ENCODE measurements around the gene TTLL10.

DNA sequence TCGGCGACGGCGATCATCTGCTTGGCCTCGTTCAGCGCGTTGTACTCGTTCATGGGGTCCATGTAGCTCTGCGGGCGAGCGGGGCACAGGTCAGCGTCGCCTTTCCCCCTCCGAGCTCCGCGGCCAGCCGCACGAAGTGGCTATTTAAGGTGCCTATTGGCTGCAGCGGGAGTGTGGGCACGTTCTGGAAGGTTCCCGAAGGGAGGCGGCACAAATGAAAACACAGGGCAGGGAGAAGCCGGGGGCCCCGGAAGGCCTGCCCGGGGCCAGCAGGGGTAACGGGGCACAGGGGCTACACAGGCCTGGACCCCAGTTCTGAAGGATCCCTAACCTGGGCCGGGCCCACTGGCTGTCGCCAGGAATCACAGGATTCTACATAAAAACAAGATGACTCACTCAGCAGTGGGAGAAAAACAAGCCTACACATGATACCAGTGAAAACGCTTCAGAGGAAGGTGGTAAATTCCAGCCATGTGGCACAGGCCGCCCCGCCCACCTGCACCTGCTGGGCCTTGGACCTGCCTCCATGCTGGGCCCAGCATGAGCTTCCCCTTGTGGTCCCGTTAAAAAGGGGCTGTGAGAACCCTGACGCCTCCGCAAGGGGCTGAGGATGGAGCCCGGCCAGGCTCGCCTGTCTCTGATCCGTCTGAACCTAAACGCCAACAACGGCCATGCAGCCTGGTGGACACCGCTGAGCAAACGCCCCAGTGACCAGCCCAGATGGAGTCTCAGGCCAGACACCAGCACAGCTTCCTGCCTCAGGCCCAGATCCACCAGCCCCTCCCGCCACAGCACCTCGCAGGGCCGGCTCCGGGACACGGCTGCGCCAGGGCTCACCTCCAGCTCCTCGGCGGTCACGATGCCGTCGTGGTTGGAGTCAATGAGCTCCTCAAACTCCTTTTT lies 44.2 kb downstream of the TTLL10 start:
- TF ChIP-seq, protein P1, sequence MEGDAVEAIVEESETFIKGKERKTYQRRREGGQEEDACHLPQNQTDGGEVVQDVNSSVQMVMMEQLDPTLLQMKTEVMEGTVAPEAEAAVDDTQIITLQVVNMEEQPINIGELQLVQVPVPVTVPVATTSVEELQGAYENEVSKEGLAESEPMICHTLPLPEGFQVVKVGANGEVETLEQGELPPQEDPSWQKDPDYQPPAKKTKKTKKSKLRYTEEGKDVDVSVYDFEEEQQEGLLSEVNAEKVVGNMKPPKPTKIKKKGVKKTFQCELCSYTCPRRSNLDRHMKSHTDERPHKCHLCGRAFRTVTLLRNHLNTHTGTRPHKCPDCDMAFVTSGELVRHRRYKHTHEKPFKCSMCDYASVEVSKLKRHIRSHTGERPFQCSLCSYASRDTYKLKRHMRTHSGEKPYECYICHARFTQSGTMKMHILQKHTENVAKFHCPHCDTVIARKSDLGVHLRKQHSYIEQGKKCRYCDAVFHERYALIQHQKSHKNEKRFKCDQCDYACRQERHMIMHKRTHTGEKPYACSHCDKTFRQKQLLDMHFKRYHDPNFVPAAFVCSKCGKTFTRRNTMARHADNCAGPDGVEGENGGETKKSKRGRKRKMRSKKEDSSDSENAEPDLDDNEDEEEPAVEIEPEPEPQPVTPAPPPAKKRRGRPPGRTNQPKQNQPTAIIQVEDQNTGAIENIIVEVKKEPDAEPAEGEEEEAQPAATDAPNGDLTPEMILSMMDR (IDR thresholded peaks at IDR 0.05; ENCODE audit: insufficient read depth, low read length, poor library complexity, severe bottlenecking): no peak
- TF ChIP-seq EZH2phosphoT487 (conservative IDR thresholded peaks at IDR 0.05; ENCODE audit: low read length): no peak
